Endothelial cell of umbilical vein (primary cell): ENCODE measurements around the gene TMIGD3. TPM values are rescaled to one million over a fixed set of nuclear protein-coding genes. Genes with fewer than 3 reads are reported as not detected.

Source experiments
- BruUV-seq: library from RNA; stranded (reverse); fragments of 400-500 nt; replicated peaks from 2 replicates; lab custom pipeline; 2021; lab: Mats Ljungman, UMichigan
- CTCF ChIA-PET: fragments of 300-600, 350-600 bp; sonication (Branson Sonifier 250); formaldehyde crosslinking; loops from one replicate; lab custom pipeline; 2021; ENCODE audit warnings: antibody characterized with exemption, inconsistent platforms; lab: Charles Lee
- POLR2A ChIA-PET: fragments of 300-600, 350-600 bp; sonication (Branson Sonifier 250); formaldehyde crosslinking; loops from one replicate; lab custom pipeline; 2021; ENCODE audit warnings: antibody characterized with exemption, inconsistent platforms; lab: Charles Lee
- DNase-seq: peaks from one replicate; pipeline ENCODE4 v3.0.0-alpha.2; 2011; ENCODE audit warnings: low read depth, low spot score
- FAIRE-seq: peaks from 2 replicates; lab custom pipeline; 2011; peaks lifted over from hg19 to GRCh38; lab: Jason Lieb, UNC
- H2AFZ ChIP-seq: 2 replicates; pipeline ENCODE4 v1.6.0; 2012; ENCODE audit warnings: low read depth, low read length, control low read depth, inconsistent platforms
- H3K27ac ChIP-seq: 2 replicates; pipeline ENCODE4 v1.5.1; 2011; ENCODE audit warnings: low read depth, mild to moderate bottlenecking, control low read depth, low read length, moderate library complexity; ENCODE audit not compliant: insufficient read depth
- H3K27me3 ChIP-seq, 2 experiments: 2 replicates each; pipeline versions ENCODE4 v1.6.0 to v1.6.1; 2011; ENCODE audit warnings: low read length in 2 of 2, mixed read lengths in 1 of 2; ENCODE audit not compliant: control insufficient read depth in 2 of 2, insufficient read depth in 2 of 2
- H3K36me3 ChIP-seq, 2 experiments: 2 replicates in 1 of 2; 3 replicates in 1 of 2; pipeline ENCODE4 v1.5.1; 2011; ENCODE audit warnings: low read length in 2 of 2, mild to moderate bottlenecking in 1 of 2, moderate library complexity in 1 of 2; ENCODE audit not compliant: control insufficient read depth in 2 of 2, insufficient read depth in 2 of 2; ENCODE audit errors: extremely low read depth in 1 of 2
- H3K4me1 ChIP-seq: 3 replicates; pipeline ENCODE4 v1.5.1; 2011; ENCODE audit warnings: mild to moderate bottlenecking, low read length; ENCODE audit not compliant: control insufficient read depth, insufficient read depth; ENCODE audit errors: extremely low read depth
- H3K4me2 ChIP-seq: 2 replicates; pipeline ENCODE4 v1.6.1; 2011; ENCODE audit warnings: low read length, control low read depth, mixed read lengths; ENCODE audit not compliant: insufficient read depth
- H3K4me3 ChIP-seq, 3 experiments: fragments of 200-600 bp in 1 of 3; sonication (generic), shearing (Covaris generic) in 1 of 3; replicated peaks in 1 of 3; 2 replicates each; pipeline ENCODE4 v1.5.1; 2011 to 2016; ENCODE audit warnings: control low read depth in 3 of 3, low read length in 3 of 3, mild to moderate bottlenecking in 2 of 3, inconsistent platforms in 1 of 3, low read depth in 1 of 3, moderate library complexity in 1 of 3; ENCODE audit not compliant: insufficient read depth in 1 of 3
- H3K79me2 ChIP-seq: 2 replicates; pipeline ENCODE4 v1.6.0; 2012; ENCODE audit warnings: low read length, inconsistent platforms; ENCODE audit not compliant: control insufficient read depth, insufficient read depth
- H3K9ac ChIP-seq: replicated peaks from 2 replicates; pipeline ENCODE3; 2011; ENCODE audit warnings: low read length, control low read depth; ENCODE audit not compliant: insufficient read depth; ENCODE audit errors: extremely low read depth
- H3K9me1 ChIP-seq: replicated peaks from 3 replicates; pipeline ENCODE4 v1.6.0; 2011; ENCODE audit warnings: mild to moderate bottlenecking, low read length; ENCODE audit not compliant: control insufficient read depth, insufficient read depth; ENCODE audit errors: extremely low read depth
- H3K9me3 ChIP-seq: replicated peaks from 2 replicates; pipeline ENCODE4 v1.5.1; 2012; ENCODE audit warnings: low read length, inconsistent platforms; ENCODE audit not compliant: control insufficient read depth, insufficient read depth
- H4K20me1 ChIP-seq: replicated peaks from 2 replicates; pipeline ENCODE3; 2011; ENCODE audit warnings: mild to moderate bottlenecking, low read length; ENCODE audit not compliant: control insufficient read depth, insufficient read depth; ENCODE audit errors: extremely low read depth
- EZH2 ChIP-seq: IDR thresholded peaks from 2 replicates; pipeline ENCODE4 v1.6.1; 2012; ENCODE audit warnings: borderline replicate concordance, low read depth, mild to moderate bottlenecking, moderate library complexity, low read length, inconsistent platforms; ENCODE audit not compliant: severe bottlenecking
- FOS ChIP-seq: IDR thresholded peaks from 2 replicates; pipeline ENCODE4 v1.6.1; 2011; ENCODE audit warnings: mild to moderate bottlenecking, low read length, moderate library complexity, borderline replicate concordance; ENCODE audit not compliant: insufficient read depth
- GATA2 ChIP-seq: IDR thresholded peaks from 2 replicates; pipeline ENCODE4 v1.7.0; 2011; ENCODE audit warnings: low read depth, mild to moderate bottlenecking, moderate library complexity, mixed read lengths, low read length; ENCODE audit not compliant: insufficient read length, insufficient read depth
- JUN ChIP-seq: IDR thresholded peaks from 2 replicates; pipeline ENCODE4 v1.6.1; 2011; ENCODE audit warnings: borderline replicate concordance, low read depth; ENCODE audit not compliant: insufficient read length, insufficient read depth
- MYC ChIP-seq: IDR thresholded peaks from one replicate; pipeline ENCODE4 v1.6.1; 2011; ENCODE audit warnings: mild to moderate bottlenecking, low read depth, low read length
- POLR2A ChIP-seq: IDR thresholded peaks from 2 replicates; pipeline ENCODE4 v1.6.1; 2012; ENCODE audit warnings: low read depth, mild to moderate bottlenecking, control low read depth, low read length
- POLR2AphosphoS5 ChIP-seq: IDR thresholded peaks from 2 replicates; pipeline ENCODE4 v1.6.1; 2012; ENCODE audit warnings: low read depth, mild to moderate bottlenecking, control low read depth, low read length, moderate library complexity; ENCODE audit not compliant: insufficient read depth
- dilution Hi-C: fragments of 300-500 bp; cut with MboI; formaldehyde crosslinking; loops from one replicate; pipeline ENCODE4 v1.15.0; 2019; ENCODE audit warnings: low sequenced_read_pairs; ENCODE audit not compliant: extremely low pct_ligation_motif_present
- intact Hi-C: fragments of 100-400 bp; cut with micrococcal nuclease; formaldehyde crosslinking; loops from one replicate; pipeline ENCODE4 v1.10.0; 2022
- polyA plus RNA-seq, 4 experiments: library from polyadenylated mRNA; depleted of rRNA in 3 of 4; stranded (reverse) in 3 of 4; unstranded in 1 of 4; fragments of >200 nt; gene quantifications; 2 replicates each; pipeline versions ENCODE4 v1.2.1 to v1.2.3, GENCODE V29; 2011 to 2012; ENCODE audit warnings: missing spikeins in 1 of 4
- total RNA-seq: library from RNA; stranded (reverse); gene quantifications from 2 replicates; pipeline ENCODE4 v1.2.3, GENCODE V29; 2021
- TF ChIP-seq, protein P1 (sequence below), 2 donors: IDR thresholded peaks; 1 replicate in 1 of 2; 2 replicates in 1 of 2; pipeline ENCODE4 v1.5.1; 2011; ENCODE audit warnings: low read length in 2 of 2, mild to moderate bottlenecking in 2 of 2, moderate library complexity in 2 of 2, control low read depth in 1 of 2, inconsistent platforms in 1 of 2, low read depth in 1 of 2; ENCODE audit not compliant: insufficient read depth in 1 of 2; ENCODE audit errors: extremely low read depth in 1 of 2
- TF ChIP-seq, protein P2 (sequence below): IDR thresholded peaks from 2 replicates; pipeline ENCODE4 v1.6.1; 2011; ENCODE audit not compliant: insufficient read depth, insufficient read length

TMIGD3 gene
- total and polyA plus RNA-seq, 2 donors (not counting 3 experiments of a cell fraction or from before 2014, with no cell fraction given): 0.07 to 0.49 TPM

DNA sequence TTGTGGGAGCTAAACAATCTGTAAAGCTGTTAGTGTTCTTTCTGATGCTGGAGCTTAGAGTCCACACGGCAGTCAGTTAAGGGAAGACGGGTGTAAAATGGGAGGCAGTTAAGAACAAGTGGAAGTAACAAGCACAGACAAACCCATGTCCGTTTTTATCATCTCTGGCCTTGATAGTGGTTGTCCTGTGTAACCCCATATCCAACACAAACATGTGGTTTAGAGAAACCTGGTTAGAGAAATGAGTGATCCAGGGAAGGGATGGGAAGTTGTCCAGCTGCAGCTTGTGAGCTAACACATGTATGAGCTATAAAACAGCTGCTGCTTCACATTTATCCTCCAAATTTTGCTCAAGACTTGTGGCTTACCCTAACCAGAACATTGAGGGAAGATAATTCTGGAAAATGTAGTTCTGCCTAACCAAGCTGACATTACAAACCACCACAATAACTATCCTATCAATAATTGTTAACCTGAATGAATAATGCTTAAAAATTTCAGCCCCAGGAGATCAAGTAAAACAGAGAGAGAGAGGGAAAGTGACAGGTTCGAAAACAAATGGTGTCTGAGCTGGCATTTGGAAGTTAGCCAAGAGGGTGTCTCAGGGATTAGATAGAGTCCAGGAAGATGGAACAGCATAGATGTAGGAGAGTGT is 40.3 kb downstream of the TMIGD3 start:
- H3K79me2 ChIP-seq: no peaks in the 10 kb centered on the region
- FAIRE-seq (no peak), DNase-seq (no peak)
- intact Hi-C loops (no loop called here), dilution Hi-C loops (no loop called here)
- H3K9me3 ChIP-seq: no peaks in the 10 kb centered on the region
- H3K4me1 ChIP-seq: no peaks in the 10 kb centered on the region
- BruUV-seq: no TSS peak
- no peak overlapping the region for H3K4me2 ChIP-seq
- H2AFZ ChIP-seq: no peak overlapping the region
- CTCF ChIA-PET: interaction anchor here (0.7 to 2.4 kb wide), 2 partner anchors 11 to 14 kb away, joined by 3 to 7 read pairs; partner anchors contain the start of genes C1orf162 and WDR77
- POLR2A ChIA-PET: interaction anchor here (1.2 kb wide), 1 partner anchor 10 kb away, joined by 4 read pairs; no protein-coding TSS in a partner anchor
- no peaks in the 10 kb centered on the region for H3K9me1 ChIP-seq
- no peaks in the 10 kb centered on the region for H3K27me3 ChIP-seq
- H3K27ac ChIP-seq: no peak overlapping the region
- no peaks in the 10 kb centered on the region for H4K20me1 ChIP-seq
- peaks cover 5 to 15% of the 10 kb centered on the region in 2 experiments for H3K36me3 ChIP-seq
- no peak overlapping the region for H3K9ac ChIP-seq
- TF ChIP-seq JUN (no peak), POLR2AphosphoS5 (no peak), EZH2 (no peak), FOS (no peak), MYC (no peak), GATA2 (no peak), POLR2A (no peak)
- TF ChIP-seq, protein P1, sequence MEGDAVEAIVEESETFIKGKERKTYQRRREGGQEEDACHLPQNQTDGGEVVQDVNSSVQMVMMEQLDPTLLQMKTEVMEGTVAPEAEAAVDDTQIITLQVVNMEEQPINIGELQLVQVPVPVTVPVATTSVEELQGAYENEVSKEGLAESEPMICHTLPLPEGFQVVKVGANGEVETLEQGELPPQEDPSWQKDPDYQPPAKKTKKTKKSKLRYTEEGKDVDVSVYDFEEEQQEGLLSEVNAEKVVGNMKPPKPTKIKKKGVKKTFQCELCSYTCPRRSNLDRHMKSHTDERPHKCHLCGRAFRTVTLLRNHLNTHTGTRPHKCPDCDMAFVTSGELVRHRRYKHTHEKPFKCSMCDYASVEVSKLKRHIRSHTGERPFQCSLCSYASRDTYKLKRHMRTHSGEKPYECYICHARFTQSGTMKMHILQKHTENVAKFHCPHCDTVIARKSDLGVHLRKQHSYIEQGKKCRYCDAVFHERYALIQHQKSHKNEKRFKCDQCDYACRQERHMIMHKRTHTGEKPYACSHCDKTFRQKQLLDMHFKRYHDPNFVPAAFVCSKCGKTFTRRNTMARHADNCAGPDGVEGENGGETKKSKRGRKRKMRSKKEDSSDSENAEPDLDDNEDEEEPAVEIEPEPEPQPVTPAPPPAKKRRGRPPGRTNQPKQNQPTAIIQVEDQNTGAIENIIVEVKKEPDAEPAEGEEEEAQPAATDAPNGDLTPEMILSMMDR (IDR thresholded peaks at IDR 0.05; ENCODE audit: extremely low read depth in 1 of 2, insufficient read depth in 1 of 2, low read depth in 1 of 2, low read length in 2 of 2): no peak
- TF ChIP-seq, protein P2, sequence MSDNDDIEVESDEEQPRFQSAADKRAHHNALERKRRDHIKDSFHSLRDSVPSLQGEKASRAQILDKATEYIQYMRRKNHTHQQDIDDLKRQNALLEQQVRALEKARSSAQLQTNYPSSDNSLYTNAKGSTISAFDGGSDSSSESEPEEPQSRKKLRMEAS: no peak
- no peak overlapping the region for H3K4me3 ChIP-seq
